ENCODE data around the gene TBC1D10A. TPM values are rescaled to one million over a fixed set of nuclear protein-coding genes. Genes with fewer than 3 reads are reported as not detected.

The TBC1D10A gene
- total RNA-seq, 2 experiments from 2014 or later: 45.5 to 47.6 TPM

- Mint-ChIP-seq H3K27me3 (no peaks in the 10 kb centered on the region), H3K4me3 (no peak overlapping the region), H3K27ac (no peak overlapping the region), H3K9me3 (no peaks in the 10 kb centered on the region), H3K4me1 (peaks cover 44% of the 10 kb centered on the region), H3K36me3 (ENCODE audit: low read depth) (peaks cover 18% of the 10 kb centered on the region)
- no peak for DNase-seq
- ChIA-PET POLR2A (no interaction called here), CTCF (interaction anchor here (0.7 to 1.3 kb wide), 2 partner anchors 25 to 71 kb away, joined by 3 to 8 read pairs; no protein-coding TSS in a partner anchor)
Measured at GRCh38 chr22:30358541-30358940, 31.8 kb upstream of the TBC1D10A start.

- ChIA-PET CTCF (interaction anchor here (0.7 to 1.6 kb wide), 4 partner anchors 21 to 70 kb away, joined by 3 to 8 read pairs (median 4); partner anchors contain the start of gene RNF215), POLR2A (interaction anchor here (1.3 kb wide), 1 partner anchor 51 kb away, joined by 3 read pairs; no protein-coding TSS in a partner anchor)
- DNase-seq: no peak
- peak overlapping the region; percentile 90 for H3K4me3 Mint-ChIP-seq
- H3K27ac Mint-ChIP-seq: peak overlapping the region; percentile 90
- peaks cover 22% of the 10 kb centered on the region for H3K36me3 Mint-ChIP-seq (ENCODE audit: low read depth)
- H3K27me3 Mint-ChIP-seq: no peaks in the 10 kb centered on the region
- H3K9me3 Mint-ChIP-seq: no peaks in the 10 kb centered on the region
- peaks cover 49% of the 10 kb centered on the region for H3K4me1 Mint-ChIP-seq
Measured at GRCh38 chr22:30357650-30358215, 31.0 kb upstream of the TBC1D10A start.

- H3K36me3 Mint-ChIP-seq (ENCODE audit: low read depth): peaks cover 27% of the 10 kb centered on the region
- CTCF ChIA-PET: interaction anchor here (0.7 to 3.7 kb wide), 12 partner anchors 9 to 78 kb away, joined by 3 to 18 read pairs (median 3); partner anchors contain the start of genes CASTOR1 and RNF215
- peak overlapping the region; percentile 90 for H3K4me3 Mint-ChIP-seq
- peaks cover 49% of the 10 kb centered on the region for H3K4me1 Mint-ChIP-seq
- no peaks in the 10 kb centered on the region for H3K27me3 Mint-ChIP-seq
- peak; percentile 39 for DNase-seq
- POLR2A ChIA-PET: interaction anchor here (1.3 kb wide), 1 partner anchor 51 kb away, joined by 3 read pairs; no protein-coding TSS in a partner anchor
- H3K27ac Mint-ChIP-seq: peak overlapping the region; percentile 90
- H3K9me3 Mint-ChIP-seq: no peaks in the 10 kb centered on the region
Measured at GRCh38 chr22:30357236-30357570, 30.5 kb upstream of the TBC1D10A start.

- H3K4me1 Mint-ChIP-seq: peaks cover 52% of the 10 kb centered on the region
- H3K27me3 Mint-ChIP-seq: no peaks in the 10 kb centered on the region
- peaks cover 33% of the 10 kb centered on the region for H3K36me3 Mint-ChIP-seq (ENCODE audit: low read depth)
- CTCF ChIA-PET: interaction anchor here (0.7 to 3.7 kb wide), 14 partner anchors 9 to 95 kb away, joined by 3 to 18 read pairs (median 3); partner anchors contain the start of genes CASTOR1 and RNF215
- H3K9me3 Mint-ChIP-seq: no peaks in the 10 kb centered on the region
- peak; percentile 89 for DNase-seq
- peak within 1 kb of the TSS; percentile 90 for H3K4me3 Mint-ChIP-seq
- POLR2A ChIA-PET: interaction anchor here (0.6 to 1.3 kb wide), 2 partner anchors 50 to 676 kb away, joined by 3 to 4 read pairs; no protein-coding TSS in a partner anchor
- peak within 1 kb of the TSS; percentile 90 for H3K27ac Mint-ChIP-seq
Measured at GRCh38 chr22:30356449-30357235, 29.9 kb upstream of the TBC1D10A start, which contains the start of the genes CCDC157 and SF3A1. Gene CCDC157 (plus strand): TSS chr22:30357007. CDS start chr22:30366001, 8,994 bp downstream. Gene SF3A1 (minus strand): TSS chr22:30356894. CDS start chr22:30356792, 102 bp downstream.

- Mint-ChIP-seq H3K9me3 (no peaks in the 10 kb centered on the region), H3K4me1 (peaks cover 63% of the 10 kb centered on the region), H3K4me3 (peak overlapping the region; percentile 90), H3K27ac (no peak overlapping the region), H3K36me3 (ENCODE audit: low read depth) (peaks cover 47% of the 10 kb centered on the region), H3K27me3 (no peaks in the 10 kb centered on the region)
- no peak for DNase-seq
- ChIA-PET CTCF (interaction anchor here (0.6 to 3.7 kb wide), 6 partner anchors 20 to 99 kb away, joined by 3 to 18 read pairs (median 3); partner anchors contain the start of genes CASTOR1 and RNF215), POLR2A (interaction anchor here (0.6 kb wide), 1 partner anchor 44 kb away, joined by 6 read pairs; no protein-coding TSS in a partner anchor)
Measured at GRCh38 chr22:30354644-30355043, 27.9 kb upstream of the TBC1D10A start.

GRCh38 chr22:30351226-30351625 is 24.5 kb upstream of the TBC1D10A start:
- Mint-ChIP-seq H3K27me3 (no peaks in the 10 kb centered on the region), H3K4me3 (no peak overlapping the region), H3K9me3 (no peaks in the 10 kb centered on the region), H3K27ac (no peak overlapping the region), H3K4me1 (peaks cover 72% of the 10 kb centered on the region), H3K36me3 (ENCODE audit: low read depth) (peaks cover 62% of the 10 kb centered on the region)
- ChIA-PET POLR2A (no interaction called here), CTCF (no interaction called here)
- no peak for DNase-seq

GRCh38 chr22:30348809-30349208 is 22.1 kb upstream of the TBC1D10A start:
- POLR2A ChIA-PET: no interaction called here

GRCh38 chr22:30348404-30348803 is 21.7 kb upstream of the TBC1D10A start:
- no peak for DNase-seq
- Mint-ChIP-seq H3K36me3 (ENCODE audit: low read depth) (peaks cover 69% of the 10 kb centered on the region), H3K4me1 (peaks cover 54% of the 10 kb centered on the region), H3K4me3 (no peak overlapping the region), H3K27me3 (no peaks in the 10 kb centered on the region), H3K9me3 (no peaks in the 10 kb centered on the region), H3K27ac (no peak overlapping the region)
- CTCF ChIA-PET: interaction anchor here (1.1 kb wide), 1 partner anchor 8 kb away, joined by 3 read pairs; the partner anchor contains the start of genes CCDC157 and SF3A1
- POLR2A ChIA-PET: no interaction called here

More at GRCh38 chr22:30348809-30349208, 22.1 kb upstream of the TBC1D10A start:
- H3K36me3 Mint-ChIP-seq (ENCODE audit: low read depth): peaks cover 68% of the 10 kb centered on the region
- H3K9me3 Mint-ChIP-seq: no peaks in the 10 kb centered on the region
- no peaks in the 10 kb centered on the region for H3K27me3 Mint-ChIP-seq
- no peak for DNase-seq
- CTCF ChIA-PET: interaction anchor here (0.6 to 1.0 kb wide), 2 partner anchors 30 to 38 kb away, joined by 3 to 4 read pairs; no protein-coding TSS in a partner anchor
- no peak overlapping the region for H3K4me3 Mint-ChIP-seq
- H3K27ac Mint-ChIP-seq: no peak overlapping the region
- H3K4me1 Mint-ChIP-seq: peaks cover 58% of the 10 kb centered on the region

- Mint-ChIP-seq H3K36me3 (ENCODE audit: low read depth) (peaks cover 72% of the 10 kb centered on the region), H3K4me3 (no peak overlapping the region), H3K27ac (peak overlapping the region; percentile 54), H3K27me3 (no peaks in the 10 kb centered on the region), H3K9me3 (no peaks in the 10 kb centered on the region), H3K4me1 (peaks cover 46% of the 10 kb centered on the region)
- no peak for DNase-seq
- ChIA-PET POLR2A (interaction anchor here (0.6 kb wide), 1 partner anchor 58 kb away, joined by 4 read pairs; the partner anchor contains the start of gene CASTOR1), CTCF (interaction anchor here (1.1 kb wide), 1 partner anchor 9 kb away, joined by 3 read pairs; the partner anchor contains the start of genes CCDC157 and SF3A1)
Measured at GRCh38 chr22:30347255-30347892, 20.6 kb upstream of the TBC1D10A start.

- H3K4me1 Mint-ChIP-seq: peaks cover 31% of the 10 kb centered on the region
- peak overlapping the region; percentile 38 for H3K27ac Mint-ChIP-seq
- POLR2A ChIA-PET: no interaction called here
- no peak for DNase-seq
- no peaks in the 10 kb centered on the region for H3K9me3 Mint-ChIP-seq
- CTCF ChIA-PET: interaction anchor here (1.0 kb wide), 1 partner anchor 13 kb away, joined by 3 read pairs; no protein-coding TSS in a partner anchor
- no peaks in the 10 kb centered on the region for H3K27me3 Mint-ChIP-seq
- no peak overlapping the region for H3K4me3 Mint-ChIP-seq
- peaks cover 72% of the 10 kb centered on the region for H3K36me3 Mint-ChIP-seq (ENCODE audit: low read depth)
Measured at GRCh38 chr22:30344447-30345200, 17.9 kb upstream of the TBC1D10A start.

GRCh38 chr22:30340911-30341685 is 14.4 kb upstream of the TBC1D10A start:
- Mint-ChIP-seq H3K36me3 (ENCODE audit: low read depth) (peaks cover 90% of the 10 kb centered on the region), H3K9me3 (no peaks in the 10 kb centered on the region), H3K4me3 (no peak overlapping the region), H3K4me1 (peaks cover 8% of the 10 kb centered on the region), H3K27ac (no peak overlapping the region), H3K27me3 (no peaks in the 10 kb centered on the region)
- CTCF ChIA-PET: interaction anchor here (0.9 to 1.7 kb wide), 3 partner anchors 12 to 51 kb away, joined by 3 to 4 read pairs (median 3); partner anchors contain the start of gene CASTOR1
- POLR2A ChIA-PET: no interaction called here
- DNase-seq: no peak
